GM18511 (cell line): Measurements from ENCODE around the gene ROBO3.
A peak's percentile ranks its signal among the peaks of the same experiment; 100 is the strongest.

ENCODE experiments used
- ATAC-seq: cut with Tn5 transposase; IDR thresholded peaks from one replicate; pipeline ENCODE4 v1.9.1; 2021; ENCODE audit warnings: mild to moderate bottlenecking, moderate library complexity; ENCODE audit not compliant: unreplicated experiment

The ROBO3 gene

DNA sequence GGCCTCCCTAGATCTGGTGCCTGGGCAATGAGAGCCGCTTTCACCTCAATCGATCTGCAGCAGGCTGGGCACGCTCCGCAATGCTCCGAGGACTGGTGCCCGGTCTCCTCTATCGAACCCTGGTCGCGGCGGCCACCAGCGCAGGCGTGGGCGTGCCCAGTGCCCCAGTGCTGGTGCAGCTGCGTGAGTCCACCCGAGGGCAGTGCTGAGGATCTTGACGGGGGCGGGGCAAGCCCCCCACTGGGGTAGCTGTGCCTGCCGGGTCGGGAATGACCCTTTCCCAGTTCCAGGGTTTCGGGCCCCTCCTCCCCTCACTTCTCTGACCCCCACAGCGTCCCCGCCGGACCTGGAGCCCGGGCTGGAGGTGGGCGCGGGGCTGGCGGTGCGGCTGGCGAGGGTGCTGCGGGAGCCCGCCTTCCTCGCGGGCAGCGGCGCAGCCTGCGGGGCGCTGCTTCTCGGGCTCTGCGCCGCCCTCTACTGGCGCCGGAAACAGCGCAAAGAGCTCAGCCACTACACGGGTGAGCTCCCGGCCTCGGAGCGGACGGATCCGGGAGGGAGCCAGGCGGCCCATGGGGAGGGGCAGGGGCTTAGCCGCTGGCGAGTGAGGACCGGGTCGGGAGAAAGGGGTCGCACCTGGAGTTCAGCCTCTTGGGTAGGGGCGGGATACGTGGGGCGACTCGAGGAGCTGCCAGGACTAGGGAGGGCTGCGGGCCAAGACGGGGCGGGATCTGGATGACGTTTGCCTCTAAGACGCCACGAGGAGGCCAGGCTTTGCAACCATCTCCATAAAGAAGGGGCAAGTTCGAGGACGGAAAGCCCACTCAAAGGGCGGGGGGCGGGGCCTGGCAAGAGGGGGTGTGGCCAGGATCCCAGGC is 10.9 kb downstream of the ROBO3 start:
- ATAC-seq: peak; percentile 92

DNA sequence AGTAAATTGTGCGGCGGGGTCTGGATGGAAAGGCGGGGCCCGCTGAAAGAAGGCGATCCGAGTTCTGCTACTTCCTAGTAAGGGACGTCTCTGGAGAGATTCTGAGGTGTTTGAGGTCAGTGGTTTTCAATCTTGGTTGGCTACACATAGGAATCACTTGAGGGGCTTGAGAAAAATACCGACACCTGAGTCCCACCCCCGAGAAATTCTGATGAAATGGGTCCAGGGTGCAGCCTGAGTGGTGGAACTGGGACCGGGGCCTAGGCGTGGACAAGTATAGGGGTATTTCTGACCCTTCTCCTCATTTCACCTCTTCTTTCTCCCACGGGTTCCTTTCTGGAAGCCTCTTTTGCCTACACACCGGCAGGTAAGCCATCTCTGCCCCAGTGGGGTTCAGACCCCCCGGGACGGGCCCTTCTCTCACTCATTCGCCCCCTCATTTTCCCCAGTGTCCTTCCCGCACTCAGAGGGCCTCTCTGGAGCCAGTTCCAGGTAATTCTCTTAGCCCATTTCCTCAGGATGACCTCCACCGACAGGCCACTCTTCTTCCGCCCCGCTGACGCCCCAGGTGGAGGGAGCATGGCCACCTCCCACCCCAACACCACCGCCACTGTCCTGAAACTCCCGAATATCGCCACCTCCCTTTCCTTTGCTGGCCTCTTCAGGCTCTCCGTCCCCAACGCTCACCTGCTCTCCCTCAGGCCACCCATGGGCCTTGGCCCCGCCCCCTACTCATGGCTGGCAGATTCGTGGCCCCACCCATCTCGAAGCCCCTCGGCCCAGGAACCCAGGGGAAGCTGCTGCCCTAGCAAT is 11.8 kb downstream of the ROBO3 start:
- no peak for ATAC-seq

DNA sequence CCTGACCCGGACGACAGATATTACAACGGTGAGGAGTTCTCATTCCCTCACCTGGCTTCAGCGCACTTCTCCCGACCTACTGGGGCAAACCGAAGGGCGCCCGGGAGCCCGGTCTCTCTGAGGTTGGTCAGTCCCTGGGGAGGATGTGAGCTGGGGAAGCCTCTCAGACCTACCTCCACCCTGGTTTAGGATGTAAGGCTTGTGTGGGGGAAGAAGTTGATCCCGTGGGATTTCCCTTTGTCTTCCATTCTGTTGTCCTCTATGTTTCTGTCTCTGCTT is 12.3 kb downstream of the ROBO3 start:
- no peak for ATAC-seq

DNA sequence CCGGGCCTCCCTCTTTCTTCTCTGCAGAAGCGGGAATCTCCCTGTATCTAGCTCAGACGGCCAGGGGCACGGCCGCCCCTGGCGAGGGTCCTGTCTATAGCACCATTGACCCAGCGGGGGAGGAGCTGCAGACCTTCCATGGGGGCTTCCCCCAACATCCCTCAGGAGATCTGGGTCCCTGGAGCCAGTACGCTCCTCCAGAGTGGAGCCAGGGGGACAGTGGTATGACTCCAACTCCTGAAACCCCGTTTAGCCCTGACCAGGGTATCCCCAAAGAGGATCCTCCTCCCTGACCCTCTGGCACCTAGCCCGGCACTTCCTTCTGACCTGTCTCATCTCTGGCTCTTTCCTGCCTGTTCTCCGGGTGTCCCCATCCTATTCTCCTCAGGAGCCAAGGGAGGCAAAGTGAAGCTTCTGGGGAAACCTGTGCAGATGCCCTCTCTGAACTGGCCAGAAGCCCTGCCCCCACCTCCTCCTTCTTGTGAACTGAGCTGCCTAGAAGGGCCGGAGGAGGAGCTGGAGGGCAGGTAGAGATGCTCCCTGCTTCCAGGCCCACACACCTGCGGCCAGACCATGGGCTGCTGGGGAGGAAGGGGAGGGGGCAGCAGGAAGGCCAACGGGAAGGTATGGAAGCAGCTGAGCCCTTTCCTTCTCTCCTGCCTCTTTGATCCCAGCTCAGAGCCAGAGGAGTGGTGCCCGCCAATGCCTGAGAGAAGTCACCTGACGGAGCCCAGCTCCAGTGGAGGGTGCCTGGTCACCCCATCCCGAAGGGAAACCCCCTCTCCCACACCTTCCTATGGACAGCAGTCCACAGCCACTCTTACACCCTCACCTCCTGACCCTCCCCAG is 12.9 kb downstream of the ROBO3 start:
- ATAC-seq: no peak

DNA sequence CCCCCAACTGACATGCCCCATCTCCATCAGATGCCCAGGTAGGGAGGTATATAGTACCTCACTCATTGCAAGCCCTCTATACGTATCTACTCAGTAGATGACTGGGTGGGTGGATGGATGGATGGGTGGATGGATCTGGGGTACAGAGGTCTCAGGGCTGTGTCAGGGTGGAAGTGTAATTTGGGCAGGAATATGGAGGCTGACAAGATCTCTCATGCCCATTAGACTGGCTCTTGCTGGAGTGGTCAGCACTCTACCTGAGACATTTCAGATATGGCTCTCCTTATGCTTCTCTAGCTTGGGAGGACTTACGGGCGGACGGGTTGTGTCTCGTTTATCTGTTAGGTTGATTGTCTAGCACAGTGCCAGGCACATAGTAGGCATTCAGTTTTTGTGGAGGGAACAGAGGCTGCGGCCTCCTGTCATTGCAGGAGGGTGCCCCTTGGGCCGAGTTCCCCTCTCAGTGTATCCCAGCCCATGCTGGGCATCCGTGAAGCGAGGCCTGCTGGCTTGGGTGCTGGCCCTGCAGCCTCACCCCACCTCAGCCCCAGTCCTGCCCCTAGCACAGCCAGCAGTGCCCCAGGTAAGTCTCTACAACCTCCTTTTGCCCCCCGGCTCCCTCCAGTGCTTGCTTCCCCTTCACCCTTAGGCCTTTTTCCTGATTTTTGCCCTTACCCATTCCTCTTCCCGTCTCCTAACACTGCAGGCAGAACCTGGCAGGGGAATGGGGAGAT is 13.7 kb downstream of the ROBO3 start:
- ATAC-seq: no peak

DNA sequence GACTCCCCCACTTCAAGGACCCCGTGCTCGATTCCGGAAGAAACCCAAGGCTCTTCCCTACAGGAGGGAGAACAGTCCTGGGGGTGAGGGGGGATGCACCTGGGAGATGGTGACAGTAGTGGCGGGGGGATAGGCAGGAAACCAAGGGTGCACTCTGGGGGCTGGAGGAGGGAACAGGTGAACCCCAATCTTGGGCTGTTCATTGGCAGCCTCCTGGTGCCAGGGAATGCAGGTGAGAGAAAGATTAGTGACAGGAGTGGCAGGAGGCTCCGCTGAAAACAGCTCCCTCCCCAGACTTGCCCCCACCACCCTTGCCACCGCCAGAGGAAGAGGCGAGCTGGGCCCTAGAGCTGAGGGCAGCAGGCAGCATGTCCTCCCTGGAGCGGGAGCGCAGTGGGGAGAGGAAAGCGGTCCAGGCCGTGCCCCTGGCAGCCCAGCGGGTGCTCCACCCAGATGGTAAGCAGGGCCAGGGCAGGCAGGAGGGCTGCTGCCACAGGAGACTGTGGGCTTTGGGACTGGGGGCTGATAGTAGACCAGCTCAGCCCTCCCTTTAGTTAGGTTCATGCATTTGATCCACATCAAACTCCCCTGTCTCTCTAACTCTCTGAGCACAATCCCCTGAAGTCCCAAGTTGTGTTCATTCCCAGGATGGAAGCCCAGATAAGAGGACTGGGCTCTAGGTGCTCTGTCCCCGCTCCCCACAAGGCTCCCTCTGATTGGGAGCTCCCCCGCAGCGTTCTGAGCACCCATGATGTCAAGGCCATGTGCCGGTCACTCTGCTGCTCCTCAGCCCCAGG is 14.5 kb downstream of the ROBO3 start:
- no peak for ATAC-seq

DNA sequence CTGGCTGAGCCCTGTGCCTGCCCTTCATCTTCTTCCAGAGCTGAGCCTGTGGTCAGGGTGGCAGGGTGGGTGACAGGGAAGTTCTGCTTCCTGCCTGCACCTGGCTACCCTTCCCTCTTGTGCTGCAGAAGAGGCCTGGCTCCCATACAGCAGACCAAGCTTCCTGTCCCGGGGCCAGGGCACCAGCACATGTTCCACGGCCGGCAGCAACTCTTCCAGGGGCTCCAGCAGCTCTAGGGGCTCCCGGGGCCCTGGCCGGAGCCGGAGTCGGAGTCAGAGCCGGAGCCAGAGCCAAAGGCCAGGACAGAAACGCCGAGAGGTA is 15.0 kb downstream of the ROBO3 start:
- no peak for ATAC-seq

DNA sequence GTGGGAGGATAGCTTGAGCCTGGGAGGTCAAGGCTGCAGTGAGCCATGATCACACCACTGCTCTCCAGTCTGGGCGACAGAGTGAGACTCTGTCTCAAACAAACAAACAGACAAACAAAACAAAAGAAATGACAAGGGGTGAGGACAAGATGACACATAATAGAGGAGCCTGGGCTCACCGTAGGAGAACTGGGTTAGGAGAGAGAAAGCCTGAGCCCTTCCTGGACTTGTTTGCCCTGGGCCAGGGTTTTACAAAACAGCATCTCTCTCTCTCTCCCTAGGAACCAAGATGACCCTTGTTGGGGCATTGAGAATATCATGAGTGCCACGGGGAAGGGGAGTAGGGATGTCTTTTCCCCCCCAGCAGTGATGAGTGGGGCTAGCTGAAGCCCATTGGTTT is 15.7 kb downstream of the ROBO3 start:
- no peak for ATAC-seq

DNA sequence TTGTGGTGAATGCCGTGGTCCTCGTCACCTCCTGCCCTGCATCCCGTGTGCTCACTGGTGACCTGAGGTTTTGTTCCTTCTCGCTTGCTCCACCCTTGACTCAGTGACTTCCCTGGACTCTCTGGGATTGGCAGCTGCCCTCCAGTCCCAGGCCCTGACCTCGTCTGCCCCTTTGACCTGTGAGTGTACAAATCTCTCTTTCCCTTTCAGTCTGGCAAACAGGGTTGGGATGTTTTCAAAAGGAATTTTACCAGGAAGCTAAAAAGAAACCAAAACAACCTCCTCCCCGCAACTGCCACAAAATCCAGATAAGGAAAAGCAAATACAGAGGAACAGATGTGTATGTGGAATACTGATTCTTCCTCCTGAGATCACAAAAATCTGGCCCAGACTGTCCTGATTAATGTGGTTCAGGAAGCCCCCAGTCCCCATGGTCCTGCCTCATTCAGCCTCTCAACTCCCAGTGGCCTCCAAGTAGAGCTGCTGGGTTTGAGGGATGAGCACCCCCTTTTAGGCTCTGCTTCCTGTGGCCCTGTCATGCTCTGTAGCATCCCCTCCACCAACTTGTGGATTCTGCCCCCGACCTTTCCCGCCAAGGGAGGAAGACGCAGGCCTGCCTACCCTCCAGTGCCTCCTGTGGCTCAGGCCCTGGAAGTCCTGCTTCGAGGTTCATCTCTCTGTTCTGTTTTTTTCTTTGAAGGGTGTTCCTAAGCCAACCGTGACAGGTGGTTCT is 17.3 kb downstream of the ROBO3 start:
- ATAC-seq: no peak

DNA sequence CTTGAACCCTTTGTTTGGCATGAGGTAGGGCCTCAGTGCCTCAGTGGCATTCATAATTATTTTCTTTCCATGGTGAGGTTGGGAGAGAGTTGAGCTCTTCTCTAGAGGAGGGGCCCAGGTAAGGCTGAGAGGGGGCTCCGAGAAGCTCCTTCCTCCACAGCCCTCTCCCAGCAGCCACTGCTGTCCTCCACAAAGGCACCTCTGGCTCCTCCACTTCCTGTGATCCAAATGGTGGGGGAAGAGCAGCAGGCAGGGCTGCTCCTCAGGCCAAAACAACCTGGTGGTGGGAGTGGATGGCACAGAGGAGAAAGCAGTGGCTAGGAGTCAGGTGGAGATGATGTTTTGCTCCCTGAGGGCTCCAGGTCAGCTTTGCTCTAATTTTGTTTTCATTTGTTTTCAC is 19.1 kb downstream of the ROBO3 start:
- no peak for ATAC-seq

DNA sequence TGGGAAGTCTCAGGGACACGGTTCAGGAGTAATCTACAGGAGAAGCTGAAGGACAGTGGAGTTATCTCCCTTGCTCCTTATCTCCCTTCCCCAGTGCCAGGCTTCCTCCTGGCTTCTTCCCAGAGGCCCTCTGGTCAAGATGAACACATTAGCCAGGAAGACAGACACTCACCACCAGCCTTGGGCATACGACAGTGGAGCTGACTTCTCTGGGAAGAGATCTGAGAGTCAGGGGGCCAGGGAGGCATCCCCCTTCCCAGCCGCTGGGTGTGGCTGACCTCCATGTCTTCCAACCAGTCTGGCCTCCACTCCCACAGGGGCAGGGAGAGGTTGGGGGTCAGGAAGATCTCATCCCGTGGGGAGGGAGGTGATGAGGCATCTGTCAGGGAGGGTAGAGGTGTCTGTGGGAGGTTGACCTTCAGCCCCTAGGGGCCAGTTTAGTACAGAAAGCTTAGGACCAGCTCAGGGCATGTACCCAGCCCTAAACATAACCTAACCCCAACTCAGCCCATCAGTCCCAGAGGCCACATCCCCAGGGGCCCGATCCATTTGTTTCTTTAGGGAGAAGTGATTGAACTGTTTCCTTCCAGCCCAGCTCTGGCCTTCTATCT is 19.7 kb downstream of the ROBO3 start:
- ATAC-seq: no peak

DNA sequence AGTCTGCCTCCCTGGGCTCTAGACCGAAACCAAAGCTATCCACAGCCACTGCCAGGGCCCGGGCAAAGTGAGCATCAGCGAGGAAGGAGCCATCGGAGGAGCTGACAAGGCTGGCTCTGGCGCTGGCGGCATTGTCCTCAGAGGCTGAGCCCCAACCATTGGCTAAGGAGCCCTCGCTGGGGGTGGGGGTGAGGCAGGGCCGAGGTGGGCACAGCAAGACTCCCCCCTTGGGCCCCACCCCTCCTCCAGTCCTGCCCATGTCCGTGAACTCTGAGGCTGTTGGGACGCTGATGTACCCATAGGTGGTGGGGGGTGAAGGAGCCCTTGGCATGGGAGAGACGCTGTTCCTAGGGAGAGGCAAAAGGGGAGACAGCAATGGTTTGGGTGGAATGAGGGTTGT is 21.2 kb downstream of the ROBO3 start:
- ATAC-seq: no peak

DNA sequence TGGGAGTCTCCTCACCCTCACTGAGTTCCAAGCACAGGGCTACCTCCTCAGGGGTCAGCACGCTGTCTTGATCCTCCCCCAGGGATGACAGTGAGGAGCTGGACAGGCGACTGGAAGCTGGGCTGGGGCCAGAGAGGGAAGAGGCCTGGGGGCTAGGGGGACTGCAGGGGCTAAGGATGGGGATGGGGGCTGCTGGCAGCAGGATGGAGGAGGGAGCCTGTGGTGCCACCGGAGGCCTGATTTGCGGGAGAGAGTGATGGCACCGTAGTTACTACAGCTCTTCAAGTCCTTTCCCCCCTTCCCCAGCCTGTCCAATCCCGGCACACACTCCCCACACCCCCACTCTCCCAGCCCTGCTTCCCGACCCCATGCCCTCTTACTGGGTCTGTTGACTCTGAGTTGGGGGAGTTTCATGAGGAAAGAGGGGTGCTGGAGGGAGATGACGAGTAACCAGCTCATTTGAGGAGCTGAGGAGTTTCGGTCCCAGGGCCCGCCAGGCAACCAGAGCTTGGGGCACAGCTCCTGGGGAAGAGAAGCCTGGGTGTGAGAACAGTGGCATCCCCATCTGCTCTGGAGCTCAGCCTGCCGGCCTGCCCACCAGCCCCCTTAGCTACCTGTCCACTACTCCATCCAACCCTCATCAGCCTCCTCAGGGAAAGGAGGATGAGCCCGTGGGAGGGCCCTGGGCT is 21.9 kb downstream of the ROBO3 start:
- no peak for ATAC-seq

DNA sequence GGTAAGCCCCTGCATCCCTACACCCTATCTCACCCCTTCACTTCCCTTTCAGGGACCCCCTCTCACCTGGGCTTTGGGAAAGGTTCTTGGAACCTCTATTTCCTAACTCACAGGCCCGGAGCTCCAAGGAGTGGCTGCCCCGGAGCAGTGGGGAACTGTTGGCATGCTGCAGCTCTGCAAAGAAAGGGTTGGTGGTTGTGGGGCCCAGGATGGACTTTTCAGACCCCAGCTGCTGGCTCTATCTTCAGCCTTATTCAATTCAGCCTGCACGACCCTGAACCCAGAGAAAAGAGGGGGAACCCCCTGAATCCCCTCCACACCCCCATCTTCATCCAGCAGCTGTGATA is 22.4 kb downstream of the ROBO3 start:
- no peak for ATAC-seq

DNA sequence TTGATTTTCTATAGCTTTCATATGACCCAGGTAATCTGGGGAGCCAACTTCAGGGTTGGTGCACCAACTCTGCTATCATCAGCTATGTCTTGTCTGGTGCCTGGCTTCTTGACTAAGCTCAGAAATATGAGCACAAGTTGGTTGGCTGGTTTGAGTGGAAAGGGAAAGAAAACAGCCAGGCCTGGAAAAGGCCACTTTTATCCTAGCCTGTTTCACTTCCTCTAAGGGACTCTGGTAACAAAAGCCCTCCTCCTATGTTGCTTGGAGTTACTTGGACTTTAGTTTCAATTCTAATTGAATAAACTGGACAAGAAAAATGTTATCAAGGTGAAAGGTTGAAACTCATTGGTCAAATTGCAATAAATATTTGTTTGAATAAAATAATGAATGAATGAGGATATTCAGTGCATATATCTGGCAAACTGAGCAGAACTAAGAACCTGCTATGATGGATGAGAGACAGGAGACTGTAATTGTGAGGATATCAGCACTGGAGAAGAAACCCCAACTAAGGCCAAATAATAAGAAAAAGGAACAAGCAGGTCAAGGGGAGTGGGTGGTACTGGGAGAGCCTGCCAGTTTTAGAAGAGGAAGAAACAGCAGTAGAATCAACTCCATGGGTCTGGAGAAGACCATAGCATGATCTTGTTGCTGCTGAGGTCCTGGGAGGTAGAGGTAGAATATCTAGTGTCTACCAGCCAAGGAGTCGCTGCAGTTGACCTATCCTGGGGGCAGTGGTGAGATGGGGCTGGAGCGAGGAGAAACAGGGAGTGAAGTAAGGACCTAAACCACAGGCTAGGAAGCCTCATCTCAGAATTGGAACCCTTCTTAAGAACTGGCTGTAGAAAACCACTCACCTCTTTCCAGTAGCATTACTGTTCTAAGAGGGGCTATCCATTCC is 24.2 kb downstream of the ROBO3 start:
- ATAC-seq: no peak

DNA sequence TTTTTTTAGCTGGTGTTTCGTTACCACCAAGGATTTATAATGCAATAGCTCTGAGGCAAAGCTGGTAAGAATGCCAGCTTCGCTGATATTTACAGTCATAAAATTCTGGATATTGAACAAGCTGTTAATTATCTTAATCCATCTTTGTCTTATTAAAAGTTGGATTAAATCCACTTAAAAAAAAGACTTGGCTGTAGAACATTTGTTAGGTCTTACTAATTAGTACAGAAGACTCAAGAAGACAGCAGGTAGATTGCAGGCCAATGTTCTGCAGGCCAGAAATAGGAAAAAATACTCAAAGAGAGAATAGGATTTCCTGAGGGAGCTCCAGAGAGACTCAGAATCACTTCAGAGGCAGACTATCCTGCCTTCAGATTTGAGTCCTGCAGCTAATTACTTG is 24.9 kb downstream of the ROBO3 start:
- no peak for ATAC-seq

DNA sequence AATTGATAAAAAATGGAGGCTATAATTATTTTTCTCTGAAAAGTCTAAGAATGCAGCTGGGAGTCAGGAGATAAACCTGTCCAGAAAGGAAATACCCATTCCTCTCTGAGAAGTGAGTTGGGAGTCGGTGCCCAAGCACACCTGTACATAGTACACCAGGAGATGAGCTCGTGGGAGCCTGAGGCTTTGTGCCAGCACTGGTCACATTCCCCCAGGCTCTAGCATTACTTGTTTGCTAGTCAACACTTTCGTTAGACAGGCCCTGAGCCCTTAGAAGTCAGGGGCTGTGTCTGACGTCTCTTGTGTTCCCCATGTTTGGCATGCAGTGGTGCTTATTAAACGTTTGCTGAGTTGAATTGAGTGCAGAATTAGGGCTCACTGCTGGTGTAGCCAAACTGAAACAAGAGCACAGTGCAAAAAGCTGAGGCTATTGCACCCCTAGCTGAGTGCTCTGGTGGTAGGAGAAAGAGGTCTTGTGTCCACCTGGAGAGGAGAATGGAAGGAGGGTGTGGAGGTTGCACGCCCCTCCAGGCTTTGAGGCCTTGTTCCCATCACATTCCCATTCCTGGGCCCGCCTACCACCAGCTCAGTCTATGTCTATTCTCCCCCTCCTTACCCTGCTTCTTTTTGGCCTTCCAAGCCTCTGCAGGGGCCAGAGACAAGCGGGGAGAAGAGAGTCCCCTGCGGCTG is 25.6 kb downstream of the ROBO3 start:
- ATAC-seq: no peak
